ENCODE results near the gene PURA. TPM values are rescaled to one million over a fixed set of nuclear protein-coding genes. Genes with fewer than 3 reads are reported as not detected.
A peak's percentile ranks its signal among the peaks of the same experiment; 100 is the strongest.

The PURA gene
- total and polyA plus RNA-seq, 11 donors: 5.6 to 30.9 (median 20.2) TPM

- H3K27me3 ChIP-seq: peaks cover 0 to 11% (median 0%) of the 10 kb centered on the region in 9 donors
- H3K9me3 ChIP-seq: no peaks in the 10 kb centered on the region
- peak overlapping the region in 10 of 12 donors; percentile 27 to 61 (median 52) for H3K4me3 ChIP-seq
- intact Hi-C loops (cut with DNase I): loop anchor here in 4 of 10 donors (2.0 to 10.0 kb wide), 4 partner anchors 34 to 352 kb away; partner anchors contain the start of genes PURA (in 2 of the 4) and PSD2 (in 1 of the 4)
- 47 to 78% (median 64%) methylated on average over 7 to 14 of the region's 14 CpGs for WGBS, 4 donors
- no peak for TF ChIP-seq CTCF (IDR thresholded peaks at IDR 0.05)
- TF ChIP-seq POLR2A (IDR thresholded peaks at IDR 0.05): no peak
- ATAC-seq (no peak), DNase-seq (no peak)
- peak overlapping the region in 1 of 12 donors; percentile 13 for H3K27ac ChIP-seq
- peaks cover 0 to 26% (median 16%) of the 10 kb centered on the region in 12 donors for H3K4me1 ChIP-seq
- H3K36me3 ChIP-seq: no peaks in the 10 kb centered on the region
These were observed 32.6 kb downstream of the PURA start for GRCh38 chr5:140146523-140146842.

DNA sequence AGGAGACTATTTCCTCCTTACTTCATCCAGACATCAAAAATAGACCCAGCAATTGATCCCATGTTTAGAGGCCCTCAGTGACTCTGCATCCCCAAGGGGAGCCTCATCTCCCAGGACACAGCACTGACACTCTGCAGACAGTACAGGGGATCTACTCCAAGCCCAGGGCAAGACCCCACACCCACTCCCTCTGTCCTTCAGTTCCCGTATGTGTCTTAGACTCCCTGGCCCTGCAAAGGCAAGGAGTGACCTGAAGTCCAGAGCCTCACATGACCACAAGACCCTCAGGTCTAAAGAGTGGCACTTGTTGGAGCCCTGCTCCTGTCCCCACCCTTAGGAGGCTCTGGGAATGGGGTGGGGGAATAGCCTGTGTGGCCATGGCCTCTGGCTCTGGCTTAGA is 33.6 kb downstream of the PURA start:
- no peak overlapping the region for H3K4me3 ChIP-seq
- peaks cover 0 to 26% (median 15%) of the 10 kb centered on the region in 12 donors for H3K4me1 ChIP-seq
- no peaks in the 10 kb centered on the region for H3K36me3 ChIP-seq
- WGBS, 4 donors: 93 to 100% (median 98%) methylated on average over 1 of the region's 1 CpG
- DNase-seq (no peak), ATAC-seq (no peak)
- peaks cover 0 to 11% (median 0%) of the 10 kb centered on the region in 9 donors for H3K27me3 ChIP-seq
- no peak overlapping the region for H3K27ac ChIP-seq
- TF ChIP-seq POLR2A (IDR thresholded peaks at IDR 0.05) (no peak), CTCF (IDR thresholded peaks at IDR 0.05) (no peak)
- no peaks in the 10 kb centered on the region for H3K9me3 ChIP-seq
- intact Hi-C loops (cut with DNase I): loop anchor here in 4 of 10 donors (2.0 to 10.0 kb wide), 4 partner anchors 35 to 353 kb away; partner anchors contain the start of genes PURA (in 2 of the 4) and PSD2 (in 1 of the 4)

- Histone ChIP-seq H3K9me3 (no peaks in the 10 kb centered on the region), H3K27ac (no peak overlapping the region), H3K4me3 (no peak overlapping the region), H3K4me1 (peaks cover 0 to 24% (median 15%) of the 10 kb centered on the region in 12 donors), H3K27me3 (peaks cover 0 to 11% (median 0%) of the 10 kb centered on the region in 9 donors), H3K36me3 (no peaks in the 10 kb centered on the region)
- 43 to 59% (median 50%) methylated on average over 6 of the region's 6 CpGs for WGBS, 4 donors
- no peak for DNase-seq
- TF ChIP-seq CTCF (IDR thresholded peaks at IDR 0.05) (no peak), POLR2A (IDR thresholded peaks at IDR 0.05) (no peak)
- intact Hi-C loops (cut with DNase I): loop anchor here in 3 of 10 donors (5.0 to 10.0 kb wide), 3 partner anchors 36 to 354 kb away; partner anchors contain the start of genes PURA (in 2 of the 3) and PSD2 (in 1 of the 3)
- no peak for ATAC-seq
These were observed 34.6 kb downstream of the PURA start for GRCh38 chr5:140148508-140148907.

DNA sequence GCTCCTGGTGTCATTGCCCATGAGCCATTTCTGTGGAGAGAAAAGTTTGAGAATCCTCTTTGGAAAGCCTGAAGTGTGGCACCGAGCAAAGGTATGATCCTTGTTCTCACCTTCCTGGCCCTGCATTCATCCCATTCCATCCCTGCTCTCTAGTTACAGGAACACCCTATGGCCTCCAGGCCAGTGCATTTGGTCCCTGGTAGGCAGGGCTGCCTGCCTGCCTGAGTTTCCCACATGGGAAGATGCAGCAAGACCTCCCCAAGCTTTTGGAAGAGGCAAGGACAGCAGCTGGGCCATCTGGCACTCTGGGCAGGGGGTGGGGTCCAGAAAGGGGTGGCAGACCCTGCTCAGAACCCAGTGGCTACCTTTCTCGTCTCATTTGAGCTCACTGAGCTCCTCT is 36.3 kb downstream of the PURA start:
- no peak for TF ChIP-seq CTCF (IDR thresholded peaks at IDR 0.05)
- TF ChIP-seq POLR2A (IDR thresholded peaks at IDR 0.05): no peak
- Histone ChIP-seq H3K4me1 (peaks cover 0 to 15% (median 12%) of the 10 kb centered on the region in 12 donors), H3K27ac (no peak overlapping the region), H3K9me3 (no peaks in the 10 kb centered on the region), H3K27me3 (peaks cover 0 to 11% (median 0%) of the 10 kb centered on the region in 9 donors), H3K4me3 (no peak overlapping the region), H3K36me3 (no peaks in the 10 kb centered on the region)
- 88 to 93% (median 90%) methylated on average over 2 of the region's 2 CpGs for WGBS, 4 donors
- intact Hi-C loops (cut with DNase I): loop anchor here in 3 of 10 donors (10.0 kb wide), 2 partner anchors 285 to 515 kb away; no protein-coding TSS in a partner anchor
- no peak for DNase-seq
- no peak for ATAC-seq
